Lower leg skin (tissue), 4 donors: Measurements from ENCODE around the gene DLK2. TPM values are rescaled to one million over a fixed set of nuclear protein-coding genes. Genes with fewer than 3 reads are reported as not detected.

Experiments used
- DNase-seq, 2 donors: peaks; one replicate each; pipeline ENCODE4 v3.0.0-alpha.2; 2019; ENCODE audit warnings: low spot score in 2 of 2
- H3K4me3 ChIP-seq: fragments of 200-600 bp; sonication (generic); 2 replicates; pipeline ENCODE4 v1.5.1; 2017; ENCODE audit warnings: mild to moderate bottlenecking, low read depth; ENCODE audit not compliant: poor library complexity, severe bottlenecking
- POLR2A ChIP-seq, 2 donors: fragments of 450-650 bp; IDR thresholded peaks; one replicate each; pipeline ENCODE4 v1.6.1; 2016 to 2017; ENCODE audit warnings: antibody characterized with exemption in 2 of 2, mild to moderate bottlenecking in 1 of 2, moderate library complexity in 1 of 2
- WGBS, 2 donors: methylation state at CpG; one replicate each; pipeline ENCODE4 v1.1.5; 2018; 5-methylcytosine and 5-hydroxymethylcytosine counted together
- intact Hi-C: fragments of 100-400 bp; cut with DNase I; formaldehyde crosslinking; loops from one replicate; pipeline ENCODE4 v1.15.0; 2023; ENCODE audit warnings: low total_unique reads
- total RNA-seq, 4 donors: library from RNA; depleted of rRNA; stranded (reverse); fragments of >200 nt; gene quantifications; one replicate each; pipeline ENCODE4 v1.1.0, GENCODE V29; 2016
- TF ChIP-seq, protein P1 (sequence below), 3 donors: fragments of 450-650 bp; IDR thresholded peaks; one replicate each; pipeline ENCODE4 v1.5.1; 2016; ENCODE audit warnings: antibody characterized with exemption in 3 of 3, mild to moderate bottlenecking in 3 of 3, moderate library complexity in 2 of 3

The DLK2 gene
- total RNA-seq, 4 donors from 2014 or later = 29.3 to 55.0 (median 39.4) TPM

GRCh38 chr6:43489277-43490072, 34.1 kb upstream of the DLK2 start:
- WGBS, 2 donors = 61 to 71% methylated on average over 10 to 12 of the region's 12 CpGs
- intact Hi-C loops = no loop called here
- TF ChIP-seq POLR2A (IDR thresholded peaks at IDR 0.05) = no peak
- TF ChIP-seq, protein P1, sequence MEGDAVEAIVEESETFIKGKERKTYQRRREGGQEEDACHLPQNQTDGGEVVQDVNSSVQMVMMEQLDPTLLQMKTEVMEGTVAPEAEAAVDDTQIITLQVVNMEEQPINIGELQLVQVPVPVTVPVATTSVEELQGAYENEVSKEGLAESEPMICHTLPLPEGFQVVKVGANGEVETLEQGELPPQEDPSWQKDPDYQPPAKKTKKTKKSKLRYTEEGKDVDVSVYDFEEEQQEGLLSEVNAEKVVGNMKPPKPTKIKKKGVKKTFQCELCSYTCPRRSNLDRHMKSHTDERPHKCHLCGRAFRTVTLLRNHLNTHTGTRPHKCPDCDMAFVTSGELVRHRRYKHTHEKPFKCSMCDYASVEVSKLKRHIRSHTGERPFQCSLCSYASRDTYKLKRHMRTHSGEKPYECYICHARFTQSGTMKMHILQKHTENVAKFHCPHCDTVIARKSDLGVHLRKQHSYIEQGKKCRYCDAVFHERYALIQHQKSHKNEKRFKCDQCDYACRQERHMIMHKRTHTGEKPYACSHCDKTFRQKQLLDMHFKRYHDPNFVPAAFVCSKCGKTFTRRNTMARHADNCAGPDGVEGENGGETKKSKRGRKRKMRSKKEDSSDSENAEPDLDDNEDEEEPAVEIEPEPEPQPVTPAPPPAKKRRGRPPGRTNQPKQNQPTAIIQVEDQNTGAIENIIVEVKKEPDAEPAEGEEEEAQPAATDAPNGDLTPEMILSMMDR (IDR thresholded peaks at IDR 0.05) = no peak
- no peak for DNase-seq
- no peak overlapping the region for H3K4me3 ChIP-seq

DNA sequence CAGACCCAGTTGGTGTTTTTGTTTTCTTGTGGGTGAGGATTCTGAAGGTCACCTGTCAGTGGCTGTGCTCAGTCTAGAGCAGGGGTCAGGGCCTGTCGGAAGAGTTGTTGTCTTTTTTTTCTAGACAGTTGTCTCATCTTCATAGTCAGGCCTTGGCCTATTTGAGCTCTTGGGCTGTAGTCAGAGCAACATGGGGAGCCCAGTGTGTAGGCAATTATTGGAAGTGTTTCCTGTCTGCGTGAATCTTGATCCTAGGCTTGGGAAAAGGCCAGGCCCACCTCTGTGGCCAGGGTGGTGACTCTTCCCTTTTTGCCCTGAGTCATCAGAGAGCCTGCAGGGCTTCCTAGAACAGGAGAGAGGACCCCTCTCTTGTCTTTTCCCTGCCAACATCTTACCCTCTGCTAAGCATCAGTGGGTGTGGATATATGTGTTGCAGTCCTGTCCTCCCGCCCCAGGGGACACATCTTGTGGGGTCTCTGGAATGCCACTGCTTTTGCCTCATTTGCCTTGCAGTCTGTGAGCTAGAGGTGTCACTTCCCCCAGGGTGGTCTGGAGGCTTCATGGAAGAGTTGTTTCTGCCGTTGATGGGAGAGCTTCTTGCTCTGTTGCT, 33.4 kb upstream of the DLK2 start:
- intact Hi-C loops = no loop called here
- no peak for TF ChIP-seq POLR2A (IDR thresholded peaks at IDR 0.05)
- TF ChIP-seq, protein P1 (IDR thresholded peaks at IDR 0.05) = no peak
- H3K4me3 ChIP-seq = no peak overlapping the region
- WGBS, 2 donors = 52 to 60% methylated on average over 4 of the region's 4 CpGs
- no peak for DNase-seq

- TF ChIP-seq, protein P1 (IDR thresholded peaks at IDR 0.05) = no peak
- no peak for TF ChIP-seq POLR2A (IDR thresholded peaks at IDR 0.05)
- H3K4me3 ChIP-seq = no peak overlapping the region
- WGBS, 2 donors = 61 to 66% methylated on average over 11 of the region's 11 CpGs
- intact Hi-C loops = no loop called here
- no peak for DNase-seq
Observed at GRCh38 chr6:43481591-43482236, 26.4 kb upstream of the DLK2 start.

DNA sequence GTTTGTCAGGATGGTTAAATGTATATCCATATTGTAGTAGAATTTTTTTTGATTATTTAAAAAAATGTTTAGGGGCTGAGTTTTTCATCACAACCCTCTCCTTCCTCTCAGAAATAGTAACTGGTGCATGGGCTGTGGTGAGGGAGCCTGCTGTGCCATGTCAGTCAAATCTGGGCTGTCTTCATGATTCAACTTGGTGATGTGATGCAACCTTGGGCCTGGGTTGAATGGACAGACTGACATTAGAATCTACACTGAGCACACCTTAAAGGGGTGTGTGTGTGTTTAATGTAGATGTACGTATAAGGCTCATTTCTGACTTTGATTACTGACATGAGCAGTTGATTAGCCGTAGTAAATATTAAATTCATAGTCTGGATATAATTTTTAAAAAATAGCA, 25.7 kb upstream of the DLK2 start:
- intact Hi-C loops = no loop called here
- TF ChIP-seq, protein P1 (IDR thresholded peaks at IDR 0.05) = no peak
- no peak for TF ChIP-seq POLR2A (IDR thresholded peaks at IDR 0.05)
- H3K4me3 ChIP-seq = no peak overlapping the region
- 56 to 60% methylated on average over 2 of the region's 2 CpGs for WGBS, 2 donors
- DNase-seq = no peak

DNA sequence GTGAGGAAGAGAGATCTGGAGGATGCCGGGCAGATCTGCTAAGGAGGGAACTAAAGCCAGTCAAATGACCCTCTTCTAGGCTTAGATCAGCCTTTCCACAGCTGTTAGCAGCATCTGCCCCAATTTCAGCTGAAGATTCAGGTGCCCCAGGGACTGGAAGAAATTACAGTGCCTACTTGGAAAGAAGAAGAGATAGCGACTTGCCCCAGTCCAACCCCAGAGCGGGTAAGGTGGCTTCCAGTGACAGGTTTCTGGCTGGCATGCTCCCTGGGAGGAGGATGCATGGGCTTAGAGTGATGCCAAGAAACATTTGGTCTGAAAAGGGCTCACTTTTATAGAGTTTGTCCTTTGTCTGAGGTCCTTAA, 22.6 kb upstream of the DLK2 start:
- TF ChIP-seq POLR2A (IDR thresholded peaks at IDR 0.05) = no peak
- peak overlapping the region; percentile 55 for H3K4me3 ChIP-seq
- intact Hi-C loops = no loop called here
- 6 to 10% methylated on average over 3 of the region's 3 CpGs for WGBS, 2 donors
- DNase-seq = no peak
